Activated CD4-positive, alpha-beta T cell treated with anti-CD3 and anti-CD28 coated beads, Interleukin-2, amount 10 ng/mL, durations not matched to agents 24 days and 14 days (primary cell): ENCODE measurements around the gene GADL1. TPM values are rescaled to one million over a fixed set of nuclear protein-coding genes. Genes with fewer than 3 reads are reported as not detected.
A peak's percentile ranks its signal among the peaks of the same experiment; 100 is the strongest.

Experiments used
- DNase-seq: peaks from one replicate; pipeline ENCODE4 v3.0.0; 2022
- H3K27ac Mint-ChIP-seq: one replicate; pipeline ENCODE4 v1.8.0; 2022; ENCODE audit warnings: mild to moderate bottlenecking, mixed read lengths
- H3K27me3 Mint-ChIP-seq: one replicate; pipeline ENCODE4 v1.8.0; 2022; ENCODE audit warnings: mixed read lengths
- H3K36me3 Mint-ChIP-seq: one replicate; pipeline ENCODE4 v1.8.0; 2022; ENCODE audit warnings: low read depth, mild to moderate bottlenecking, mixed read lengths
- H3K4me1 Mint-ChIP-seq: one replicate; pipeline ENCODE4 v1.8.0; 2021; ENCODE audit warnings: mixed read lengths
- H3K4me3 Mint-ChIP-seq: one replicate; pipeline ENCODE4 v1.8.0; 2022; ENCODE audit warnings: mild to moderate bottlenecking, moderate library complexity, mixed read lengths
- H3K9me3 Mint-ChIP-seq: one replicate; pipeline ENCODE4 v1.8.0; 2021; ENCODE audit warnings: mixed read lengths
- intact Hi-C: fragments of 100-400 bp; cut with micrococcal nuclease; formaldehyde crosslinking; loops from one replicate; pipeline ENCODE4 v1.15.1; 2023
- total RNA-seq: library from RNA; stranded (reverse); gene quantifications from 2 replicates; pipeline ENCODE4 v1.2.3, GENCODE V29; 2022

Gene GADL1, protein sequence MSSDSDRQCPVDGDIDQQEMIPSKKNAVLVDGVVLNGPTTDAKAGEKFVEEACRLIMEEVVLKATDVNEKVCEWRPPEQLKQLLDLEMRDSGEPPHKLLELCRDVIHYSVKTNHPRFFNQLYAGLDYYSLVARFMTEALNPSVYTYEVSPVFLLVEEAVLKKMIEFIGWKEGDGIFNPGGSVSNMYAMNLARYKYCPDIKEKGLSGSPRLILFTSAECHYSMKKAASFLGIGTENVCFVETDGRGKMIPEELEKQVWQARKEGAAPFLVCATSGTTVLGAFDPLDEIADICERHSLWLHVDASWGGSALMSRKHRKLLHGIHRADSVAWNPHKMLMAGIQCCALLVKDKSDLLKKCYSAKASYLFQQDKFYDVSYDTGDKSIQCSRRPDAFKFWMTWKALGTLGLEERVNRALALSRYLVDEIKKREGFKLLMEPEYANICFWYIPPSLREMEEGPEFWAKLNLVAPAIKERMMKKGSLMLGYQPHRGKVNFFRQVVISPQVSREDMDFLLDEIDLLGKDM
- not detected in 2 replicates for total RNA-seq

DNA sequence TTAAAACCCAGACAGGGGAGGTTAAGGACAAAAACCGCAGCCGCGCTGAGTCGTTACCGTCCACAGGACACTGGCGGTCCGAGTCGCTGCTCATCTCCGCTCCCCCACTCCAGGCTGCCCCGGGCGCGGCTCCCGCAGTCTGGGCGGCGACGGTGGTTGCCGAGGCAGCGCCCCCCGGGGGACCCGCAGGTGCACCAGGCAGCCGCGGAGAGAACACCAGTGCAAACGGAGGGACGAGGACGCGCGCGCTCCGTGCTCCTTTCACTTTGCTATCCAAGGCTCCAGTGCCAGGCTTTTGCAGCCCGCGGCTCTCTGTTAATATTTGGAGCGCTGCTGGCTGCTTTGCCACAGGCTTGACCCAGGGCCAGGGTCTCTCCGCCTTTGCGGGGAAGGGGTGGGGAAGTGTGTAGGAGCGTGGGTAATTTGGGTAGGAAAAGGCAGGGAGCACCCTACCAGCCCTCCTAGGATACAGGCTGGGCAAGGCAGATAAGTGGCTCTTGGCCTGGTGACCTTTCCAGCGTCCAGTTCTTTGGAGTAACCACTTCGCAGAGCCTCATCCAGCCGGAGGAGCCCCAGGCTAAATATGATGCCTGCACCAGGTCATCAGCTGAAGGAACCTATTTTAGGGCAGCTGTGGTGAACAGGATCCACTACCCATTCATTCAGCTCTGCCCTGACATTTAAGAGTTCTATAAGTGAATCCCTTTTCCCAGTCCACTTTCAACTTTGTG, at the start of gene GADL1:
Gene GADL1 (minus strand): TSS at position 141 of the 731 bp plus-strand sequence. CDS start 47 bp downstream, at position 94.
- H3K36me3 Mint-ChIP-seq, result no peaks in the 10 kb centered on the region
- H3K27me3 Mint-ChIP-seq, result peaks cover 52% of the 10 kb centered on the region
- no peaks in the 10 kb centered on the region for H3K9me3 Mint-ChIP-seq
- H3K4me3 Mint-ChIP-seq, result peak within 1 kb of the TSS; percentile 77
- H3K4me1 Mint-ChIP-seq, result peaks cover 10% of the 10 kb centered on the region
- intact Hi-C loops, result no loop called here
- peak; percentile 74 for DNase-seq
- no peak within 1 kb of the TSS for H3K27ac Mint-ChIP-seq

DNA sequence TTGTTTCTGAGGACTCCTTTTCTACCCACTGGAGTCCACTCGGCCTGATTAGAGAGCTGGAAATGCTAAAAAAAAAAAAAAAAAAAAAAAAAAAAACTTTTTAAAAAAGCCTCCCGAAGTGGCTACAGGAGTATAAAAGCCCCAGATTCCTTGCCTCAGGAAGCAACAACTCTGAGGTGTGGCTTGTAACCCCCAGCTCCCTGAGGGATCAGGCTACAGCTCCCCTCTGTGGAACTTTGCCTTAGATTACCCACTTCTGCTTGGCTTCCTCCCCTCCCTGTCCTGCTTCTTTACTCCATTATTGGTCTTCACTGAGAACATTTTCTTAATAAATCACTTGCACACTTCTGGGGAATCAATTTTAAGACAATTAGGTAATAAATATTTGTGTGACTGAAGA, 49.7 kb upstream of the GADL1 start:
- Mint-ChIP-seq H3K27ac (no peak overlapping the region), H3K4me1 (peaks cover 4% of the 10 kb centered on the region), H3K27me3 (no peaks in the 10 kb centered on the region), H3K36me3 (no peaks in the 10 kb centered on the region), H3K4me3 (no peak overlapping the region), H3K9me3 (peaks cover 17% of the 10 kb centered on the region)
- no peak for DNase-seq
- intact Hi-C loops, result no loop called here

DNA sequence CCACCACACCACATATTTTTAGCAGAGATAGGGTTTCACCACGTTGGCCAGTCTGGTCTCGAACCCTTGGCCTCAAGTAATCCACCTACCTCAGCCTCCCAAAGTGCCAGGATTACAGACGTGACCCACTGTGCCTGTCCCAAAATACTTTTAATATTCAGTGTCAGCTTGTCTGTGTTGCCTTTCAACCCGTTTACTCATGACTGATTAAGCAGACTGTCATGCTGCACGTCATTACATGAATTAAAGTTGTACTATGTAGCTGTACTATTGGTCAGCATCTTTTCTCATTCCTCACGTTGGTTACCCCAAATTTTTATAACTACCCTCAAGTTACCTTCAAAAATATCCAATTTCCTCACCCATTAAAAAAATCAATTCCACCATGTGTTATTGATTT, 48.7 kb upstream of the GADL1 start:
- H3K27me3 Mint-ChIP-seq, result peaks cover 1% of the 10 kb centered on the region
- no peak overlapping the region for H3K27ac Mint-ChIP-seq
- intact Hi-C loops, result no loop called here
- no peak for DNase-seq
- no peak overlapping the region for H3K4me3 Mint-ChIP-seq
- no peaks in the 10 kb centered on the region for H3K36me3 Mint-ChIP-seq
- H3K9me3 Mint-ChIP-seq, result peaks cover 24% of the 10 kb centered on the region
- peaks cover 4% of the 10 kb centered on the region for H3K4me1 Mint-ChIP-seq

DNA sequence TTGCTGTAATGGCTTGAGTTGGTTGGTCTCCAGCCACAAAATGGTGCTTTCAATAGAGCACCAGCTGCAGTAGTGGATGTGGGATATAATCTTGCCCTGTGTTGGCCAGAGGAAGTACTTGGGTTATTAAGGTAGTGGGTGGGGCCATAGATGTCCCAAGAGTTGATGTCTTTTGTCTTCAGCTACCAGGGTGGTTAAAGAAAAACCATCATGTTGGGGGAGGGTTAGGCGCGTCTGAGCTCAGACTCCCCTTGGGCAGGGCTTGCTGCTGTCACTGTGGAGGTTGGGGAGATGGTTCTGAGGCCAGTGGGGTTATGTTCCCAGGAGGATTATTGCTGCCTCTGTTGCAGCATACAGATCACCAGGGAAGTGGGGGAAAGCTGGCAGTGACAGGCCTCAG, 46.9 kb upstream of the GADL1 start:
- Mint-ChIP-seq H3K4me1 (peaks cover 4% of the 10 kb centered on the region), H3K36me3 (no peaks in the 10 kb centered on the region), H3K9me3 (peaks cover 14% of the 10 kb centered on the region), H3K27ac (no peak overlapping the region), H3K27me3 (peaks cover 1% of the 10 kb centered on the region), H3K4me3 (no peak overlapping the region)
- intact Hi-C loops, result no loop called here
- no peak for DNase-seq

DNA sequence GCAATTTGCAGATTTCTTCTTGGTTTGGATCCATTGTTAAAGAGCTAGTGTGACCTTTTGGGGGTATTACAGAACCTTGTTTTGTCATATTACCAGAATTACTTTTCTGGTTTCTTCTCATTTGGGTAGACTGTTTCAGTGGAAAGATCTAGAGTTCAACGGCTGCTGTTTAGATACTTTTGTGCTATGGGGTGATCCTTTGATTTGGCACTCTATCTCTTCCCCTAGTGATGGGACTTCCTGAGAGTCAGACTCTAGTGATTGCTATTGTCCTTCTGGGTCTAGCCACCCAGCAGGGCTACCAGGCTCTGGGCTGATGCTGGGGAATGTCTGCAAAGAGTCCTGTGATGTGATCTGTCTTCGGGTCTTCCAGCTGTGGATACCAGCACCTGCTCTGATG, 46.3 kb upstream of the GADL1 start:
- H3K9me3 Mint-ChIP-seq, result peaks cover 14% of the 10 kb centered on the region
- peaks cover 4% of the 10 kb centered on the region for H3K4me1 Mint-ChIP-seq
- peaks cover 1% of the 10 kb centered on the region for H3K27me3 Mint-ChIP-seq
- intact Hi-C loops, result no loop called here
- no peak for DNase-seq
- no peak overlapping the region for H3K4me3 Mint-ChIP-seq
- H3K36me3 Mint-ChIP-seq, result no peaks in the 10 kb centered on the region
- no peak overlapping the region for H3K27ac Mint-ChIP-seq

DNA sequence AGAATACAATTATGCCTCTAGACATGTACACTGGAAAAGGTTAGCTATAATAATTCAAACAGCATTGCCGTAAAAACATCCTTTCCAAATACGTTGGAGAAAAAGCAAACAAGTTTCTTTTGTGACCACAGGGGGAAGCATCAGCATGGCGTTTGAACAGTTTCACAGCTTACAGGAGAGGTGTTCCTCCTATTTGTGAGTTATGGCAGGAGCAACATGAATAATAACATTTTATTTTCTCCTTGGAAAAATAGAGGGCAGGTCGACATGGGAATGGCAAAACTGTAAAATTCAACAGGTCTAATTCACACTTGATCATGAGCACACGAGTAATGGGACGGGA, 39.7 kb upstream of the GADL1 start:
- no peak for DNase-seq
- Mint-ChIP-seq H3K36me3 (no peaks in the 10 kb centered on the region), H3K9me3 (peaks cover 9% of the 10 kb centered on the region), H3K4me3 (no peak overlapping the region), H3K27me3 (peaks cover 1% of the 10 kb centered on the region), H3K27ac (no peak overlapping the region), H3K4me1 (peaks cover 2% of the 10 kb centered on the region)
- intact Hi-C loops, result loop anchor here (10.0 kb wide), 1 partner anchor 201 kb away; no protein-coding TSS in a partner anchor

DNA sequence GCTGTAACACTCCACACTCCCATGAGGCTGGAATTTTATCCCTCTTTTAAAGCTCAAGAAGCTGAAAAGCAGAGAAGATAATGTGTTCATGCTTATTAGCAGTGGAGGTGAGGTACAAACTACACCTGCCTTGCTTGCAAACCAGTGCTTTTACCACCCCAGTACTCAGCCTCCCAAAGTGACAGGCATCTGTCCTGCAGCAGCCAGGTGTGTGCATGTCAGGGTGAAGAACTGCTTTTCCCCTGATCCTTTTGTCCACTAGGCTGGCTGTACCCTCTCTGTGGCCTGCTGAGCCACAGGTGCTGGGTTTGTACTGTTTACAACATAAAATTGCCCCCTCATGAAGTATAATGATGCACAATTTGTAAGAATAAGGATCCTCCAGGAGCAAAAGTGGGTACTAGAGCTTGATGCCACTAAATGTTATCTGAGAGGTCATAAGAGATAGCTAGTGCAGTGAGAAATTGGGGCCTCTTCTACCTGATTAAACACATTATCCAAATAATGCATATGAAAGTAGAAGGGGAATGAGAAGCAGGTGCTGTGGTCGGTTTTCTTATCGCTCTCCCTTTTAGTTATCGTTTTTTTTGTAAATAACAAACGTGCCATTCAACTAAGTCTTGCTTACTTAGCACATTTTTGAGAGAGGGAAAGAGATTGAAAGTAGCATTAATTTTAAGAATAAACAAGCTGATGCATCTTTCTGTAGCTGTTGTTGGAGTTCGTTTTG, 39.2 kb upstream of the GADL1 start:
- Mint-ChIP-seq H3K4me3 (no peak overlapping the region), H3K9me3 (peaks cover 7% of the 10 kb centered on the region), H3K4me1 (peaks cover 2% of the 10 kb centered on the region), H3K36me3 (no peaks in the 10 kb centered on the region), H3K27me3 (no peaks in the 10 kb centered on the region), H3K27ac (no peak overlapping the region)
- intact Hi-C loops, result loop anchor here (10.0 kb wide), 1 partner anchor 201 kb away; no protein-coding TSS in a partner anchor
- no peak for DNase-seq

DNA sequence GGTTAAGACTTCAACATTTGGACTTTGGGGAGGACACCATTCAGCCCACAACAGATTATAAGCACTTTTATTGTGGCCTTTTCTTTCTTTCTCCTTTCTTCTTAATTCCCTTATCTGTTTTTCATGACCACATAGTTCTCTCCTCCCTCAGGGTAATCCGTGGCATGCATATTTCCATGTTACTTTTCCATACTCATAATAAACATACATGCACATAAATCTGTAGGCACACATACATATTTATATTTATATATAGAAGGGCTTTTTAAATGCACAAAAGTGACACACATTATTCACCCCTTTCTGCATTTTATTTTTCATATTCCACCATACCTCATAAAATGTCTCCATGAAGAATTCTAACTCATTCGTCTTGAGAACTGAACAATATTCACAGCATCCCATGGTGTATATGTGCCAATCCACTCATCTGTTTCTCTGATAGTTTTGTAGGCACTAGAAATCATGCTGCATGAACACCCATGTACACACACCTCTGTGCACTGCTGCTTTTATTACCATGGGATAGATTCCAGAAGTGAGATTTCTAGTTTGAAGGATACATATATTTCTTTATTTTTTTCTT, 38.1 kb upstream of the GADL1 start:
- Mint-ChIP-seq H3K27me3 (no peaks in the 10 kb centered on the region), H3K27ac (no peak overlapping the region), H3K4me1 (peaks cover 2% of the 10 kb centered on the region), H3K36me3 (no peaks in the 10 kb centered on the region), H3K4me3 (no peak overlapping the region), H3K9me3 (no peaks in the 10 kb centered on the region)
- intact Hi-C loops, result loop anchor here (10.0 kb wide), 1 partner anchor 202 kb away; no protein-coding TSS in a partner anchor
- no peak for DNase-seq

DNA sequence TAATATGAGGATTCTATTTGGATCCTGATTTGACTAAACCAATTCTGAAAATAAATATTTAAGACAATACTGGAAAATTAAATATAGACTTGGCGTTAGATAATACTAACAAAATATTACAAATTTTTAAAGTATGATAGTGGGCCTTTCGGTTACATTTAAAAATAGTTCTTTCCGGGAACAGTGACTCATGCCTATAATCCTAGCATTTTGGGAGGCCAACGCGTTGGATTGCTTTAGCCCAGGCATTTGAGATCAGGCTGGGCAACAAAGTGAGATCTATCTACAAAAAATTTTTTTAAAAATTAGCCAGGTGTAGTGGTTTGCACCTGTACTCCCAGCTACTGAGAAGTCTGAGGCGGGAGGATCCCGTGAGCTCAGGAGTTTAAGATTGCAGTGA, 30.3 kb upstream of the GADL1 start:
- Mint-ChIP-seq H3K4me3 (no peak overlapping the region), H3K27ac (no peak overlapping the region), H3K4me1 (no peaks in the 10 kb centered on the region), H3K9me3 (no peaks in the 10 kb centered on the region), H3K36me3 (no peaks in the 10 kb centered on the region), H3K27me3 (no peaks in the 10 kb centered on the region)
- no peak for DNase-seq
- intact Hi-C loops, result no loop called here

DNA sequence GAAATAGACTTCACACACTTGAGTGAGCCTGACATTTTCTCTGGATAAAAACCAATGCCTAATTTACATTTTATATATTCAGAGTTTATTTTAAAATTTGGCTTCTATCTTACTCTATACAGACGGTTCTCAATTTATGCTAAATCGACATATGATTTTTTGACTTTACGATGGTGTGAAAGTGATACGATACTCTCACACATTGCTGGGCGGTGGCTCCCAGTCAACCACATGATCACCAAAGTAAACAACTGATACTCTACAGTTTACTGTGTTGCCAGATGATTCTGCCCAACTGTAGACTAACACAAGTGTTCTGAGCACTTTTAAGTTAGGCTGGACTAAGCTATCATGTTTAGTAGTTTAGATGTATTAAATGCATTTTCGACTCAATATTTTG, 25.1 kb upstream of the GADL1 start:
- H3K27me3 Mint-ChIP-seq, result no peaks in the 10 kb centered on the region
- intact Hi-C loops, result no loop called here
- no peaks in the 10 kb centered on the region for H3K9me3 Mint-ChIP-seq
- H3K4me1 Mint-ChIP-seq, result no peaks in the 10 kb centered on the region
- no peak for DNase-seq
- H3K36me3 Mint-ChIP-seq, result no peaks in the 10 kb centered on the region
- H3K27ac Mint-ChIP-seq, result no peak overlapping the region
- H3K4me3 Mint-ChIP-seq, result no peak overlapping the region

DNA sequence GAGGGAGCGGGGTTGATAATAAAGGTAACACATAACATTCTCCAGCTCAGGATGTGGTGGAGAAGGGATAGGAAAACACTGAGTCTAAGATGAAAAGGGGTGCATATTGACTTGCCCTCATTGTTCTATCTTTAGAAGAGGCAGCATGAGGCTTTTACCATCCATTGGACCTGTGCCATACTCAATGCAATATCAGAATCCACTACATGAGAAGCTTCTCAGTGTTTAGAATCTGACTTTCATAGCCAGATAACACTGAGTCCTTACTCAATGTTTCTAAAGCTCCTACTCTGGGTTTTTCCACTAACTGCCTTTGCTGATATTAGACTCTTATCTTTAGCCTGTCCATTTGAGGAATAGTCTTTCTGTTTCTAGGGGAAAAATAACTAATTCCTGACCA, 24.3 kb upstream of the GADL1 start:
- H3K27me3 Mint-ChIP-seq, result no peaks in the 10 kb centered on the region
- H3K4me1 Mint-ChIP-seq, result no peaks in the 10 kb centered on the region
- H3K27ac Mint-ChIP-seq, result no peak overlapping the region
- intact Hi-C loops, result no loop called here
- no peak for DNase-seq
- H3K36me3 Mint-ChIP-seq, result no peaks in the 10 kb centered on the region
- no peak overlapping the region for H3K4me3 Mint-ChIP-seq
- no peaks in the 10 kb centered on the region for H3K9me3 Mint-ChIP-seq

DNA sequence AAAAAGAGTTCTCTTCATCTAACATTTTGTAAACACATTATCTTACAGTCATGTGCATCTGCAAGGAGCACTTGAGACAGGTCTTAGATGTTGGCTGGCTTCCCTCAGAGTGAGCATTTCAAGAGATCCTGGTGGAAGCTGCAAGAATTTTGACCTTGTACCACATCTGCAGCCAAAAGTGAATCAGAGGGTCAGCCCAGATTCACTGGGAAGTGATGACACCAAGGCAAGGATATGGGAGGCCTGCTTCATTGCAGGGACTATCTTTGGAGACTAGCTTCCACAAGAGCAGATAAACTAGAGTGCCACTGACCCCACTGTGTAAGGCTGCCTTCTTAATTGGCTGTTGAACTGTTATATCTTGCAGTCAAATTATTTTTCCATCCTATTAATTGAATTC, 21.3 kb upstream of the GADL1 start:
- intact Hi-C loops, result no loop called here
- no peaks in the 10 kb centered on the region for H3K9me3 Mint-ChIP-seq
- no peak overlapping the region for H3K27ac Mint-ChIP-seq
- peaks cover 2% of the 10 kb centered on the region for H3K27me3 Mint-ChIP-seq
- no peak overlapping the region for H3K4me3 Mint-ChIP-seq
- no peaks in the 10 kb centered on the region for H3K36me3 Mint-ChIP-seq
- no peak for DNase-seq
- no peaks in the 10 kb centered on the region for H3K4me1 Mint-ChIP-seq

DNA sequence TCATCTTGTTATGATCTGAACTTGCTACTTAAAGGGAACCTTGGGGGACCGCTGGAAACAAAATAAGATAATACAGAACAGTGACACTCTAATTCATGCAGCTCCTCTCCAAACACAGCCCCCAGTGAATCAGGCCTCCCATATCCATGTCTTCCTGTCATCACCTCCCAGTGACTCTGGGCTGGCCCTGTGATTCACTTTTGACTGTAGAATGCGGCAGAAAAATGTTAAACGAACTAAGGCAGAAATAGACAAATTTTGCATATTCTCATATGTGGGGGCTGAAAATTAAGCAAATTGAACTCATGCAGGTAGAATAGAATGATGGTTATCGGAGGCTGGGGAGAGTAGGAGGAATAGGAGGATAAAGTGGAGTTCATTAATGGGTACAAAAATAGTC, 20.2 kb upstream of the GADL1 start:
- H3K27ac Mint-ChIP-seq, result no peak overlapping the region
- intact Hi-C loops, result no loop called here
- H3K4me1 Mint-ChIP-seq, result no peaks in the 10 kb centered on the region
- H3K27me3 Mint-ChIP-seq, result peaks cover 2% of the 10 kb centered on the region
- H3K36me3 Mint-ChIP-seq, result no peaks in the 10 kb centered on the region
- H3K4me3 Mint-ChIP-seq, result no peak overlapping the region
- H3K9me3 Mint-ChIP-seq, result no peaks in the 10 kb centered on the region
- no peak for DNase-seq
